OCI-LY7 (cell line): ENCODE data around the gene IGFALS. TPM values are rescaled to one million over a fixed set of nuclear protein-coding genes. Genes with fewer than 3 reads are reported as not detected.

Experiments used
- BruUV-seq: library from RNA; stranded (reverse); fragments of 400-500 nt; replicated peaks from 2 replicates; lab custom pipeline; 2021; lab: Mats Ljungman, UMichigan
- CTCF ChIA-PET: fragments of 300-600 bp; sonication (Branson Sonifier 250); formaldehyde crosslinking; loops from one replicate; lab custom pipeline; 2022; ENCODE audit warnings: antibody characterized with exemption; ENCODE audit not compliant: unreplicated experiment; lab: Charles Lee
- POLR2A ChIA-PET: fragments of 300-600 bp; sonication (Branson Sonifier 250); formaldehyde crosslinking; loops from one replicate; lab custom pipeline; 2022; ENCODE audit warnings: antibody characterized with exemption; lab: Charles Lee
- DNase-seq: peaks from one replicate; pipeline ENCODE4 v3.0.0-alpha.2; 2015; ENCODE audit warnings: low spot score
- H2AFZ ChIP-seq: fragments of 200-600 bp; sonication (generic), shearing (Covaris generic); 2 replicates; pipeline ENCODE4 v1.6.1; 2014; ENCODE audit warnings: mild to moderate bottlenecking, antibody characterized with exemption, low read length, moderate library complexity
- H3K27ac ChIP-seq: fragments of 200-600 bp; sonication (generic); 2 replicates; pipeline ENCODE4 v1.5.1; 2014; ENCODE audit warnings: mixed run types, low read depth, mild to moderate bottlenecking, moderate library complexity, low read length, inconsistent platforms; ENCODE audit not compliant: poor library complexity, severe bottlenecking
- H3K36me3 ChIP-seq: fragments of 200-600 bp; sonication (generic); 2 replicates; pipeline ENCODE4 v1.6.1; 2014; ENCODE audit warnings: mild to moderate bottlenecking, antibody characterized with exemption, low read length, moderate library complexity, mixed read lengths; ENCODE audit not compliant: insufficient read depth
- H3K4me1 ChIP-seq: fragments of 200-600 bp; sonication (generic); 2 replicates; pipeline ENCODE4 v1.5.1; 2014; ENCODE audit warnings: mild to moderate bottlenecking, low read length; ENCODE audit not compliant: insufficient read depth, poor library complexity, severe bottlenecking
- H3K4me2 ChIP-seq: fragments of 200-600 bp; sonication (generic); 2 replicates; pipeline ENCODE4 v1.6.1; 2014; ENCODE audit warnings: mild to moderate bottlenecking, low read length
- H3K4me3 ChIP-seq: fragments of 200-600 bp; sonication (generic); 2 replicates; pipeline ENCODE4 v1.5.1; 2014; ENCODE audit warnings: mild to moderate bottlenecking, low read depth, low read length; ENCODE audit not compliant: poor library complexity, severe bottlenecking
- H3K79me2 ChIP-seq: fragments of 200-600 bp; sonication (generic); 2 replicates; pipeline ENCODE4 v1.6.1; 2016; ENCODE audit warnings: low read depth, mild to moderate bottlenecking, low read length, moderate library complexity, mixed read lengths; ENCODE audit not compliant: insufficient read depth
- H3K9me2 ChIP-seq: fragments of 200-600 bp; sonication (generic); 2 replicates; pipeline ENCODE4 v1.6.1; 2016; ENCODE audit warnings: mild to moderate bottlenecking, low read length, mixed read lengths; ENCODE audit not compliant: insufficient read depth
- H3K9me3 ChIP-seq: fragments of 200-600 bp; sonication (generic); 2 replicates; pipeline ENCODE4 v1.6.1; 2014; ENCODE audit warnings: mild to moderate bottlenecking, mixed run types, low read length, mixed read lengths
- H4K20me1 ChIP-seq: fragments of 200-600 bp; sonication (generic); 2 replicates; pipeline ENCODE4 v1.6.1; 2014; ENCODE audit warnings: mild to moderate bottlenecking, antibody characterized with exemption, low read length, moderate library complexity, mixed read lengths; ENCODE audit not compliant: insufficient read depth
- CTCF ChIP-seq: fragments of 200-600 bp; sonication (generic); conservative IDR thresholded peaks from 2 replicates; pipeline ENCODE4 v1.5.1; 2014; ENCODE audit warnings: mild to moderate bottlenecking, antibody characterized with exemption, low read length, moderate library complexity, mixed read lengths
- EZH2phosphoT487 ChIP-seq: fragments of 200-600 bp; sonication (generic); IDR thresholded peaks from 2 replicates; pipeline ENCODE4 v1.6.1; 2018; ENCODE audit warnings: low read depth, borderline replicate concordance, mild to moderate bottlenecking, mixed run types, antibody characterized with exemption, low read length, moderate library complexity, mixed read lengths
- intact Hi-C: fragments of 100-400 bp; cut with micrococcal nuclease; formaldehyde crosslinking; loops from one replicate; pipeline ENCODE4 v1.10.0; 2022; ENCODE audit not compliant: unreplicated experiment
- total RNA-seq, 2 experiments: library from RNA; depleted of rRNA in 1 of 2; stranded (reverse); fragments of >200 nt in 1 of 2; shearing (Covaris generic) in 1 of 2; gene quantifications; 2 replicates each; pipeline ENCODE4 v1.2.3, GENCODE V29; 2014 to 2022

The IGFALS gene
- total RNA-seq, 2 experiments from 2014 or later, result 0.13 TPM; not detected in 1

DNA sequence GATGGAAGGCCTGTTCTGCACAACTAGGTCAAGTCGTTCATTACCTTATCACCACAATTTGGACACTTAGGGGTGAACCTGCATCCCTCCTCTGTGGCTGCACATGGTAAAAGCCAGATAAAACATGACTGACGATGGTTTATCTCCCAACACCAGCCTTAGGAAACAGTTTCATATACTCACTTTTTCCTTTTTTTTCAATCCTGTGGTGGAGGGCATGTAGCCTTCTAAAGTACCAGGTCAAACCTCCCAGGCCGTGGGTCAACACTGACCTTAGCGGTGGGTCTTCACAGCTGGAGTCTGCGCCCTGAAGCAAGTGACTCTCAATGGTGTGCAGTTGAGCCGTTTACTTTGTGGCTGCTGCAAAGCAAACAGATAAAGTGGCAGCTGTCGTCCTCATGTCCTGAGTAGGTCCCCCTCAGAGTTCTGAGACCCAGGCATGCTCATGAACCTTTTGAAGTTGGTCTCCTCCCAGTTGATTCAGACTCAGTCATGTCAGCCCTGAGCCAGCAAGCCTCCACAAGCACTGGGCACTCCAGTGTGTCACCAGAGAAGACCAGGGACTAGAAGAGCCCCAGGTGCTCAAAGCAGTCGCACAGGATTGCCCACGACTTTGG, 39.4 kb upstream of the IGFALS start:
- Histone ChIP-seq H4K20me1 (no peaks in the 10 kb centered on the region), H3K79me2 (no peaks in the 10 kb centered on the region), H2AFZ (no peak overlapping the region), H3K9me2 (no peaks in the 10 kb centered on the region), H3K4me3 (no peak overlapping the region), H3K36me3 (no peaks in the 10 kb centered on the region), H3K9me3 (no peaks in the 10 kb centered on the region), H3K4me2 (no peak overlapping the region), H3K4me1 (peaks cover 13% of the 10 kb centered on the region), H3K27ac (no peak overlapping the region)
- intact Hi-C loops, result no loop called here
- BruUV-seq, result no TSS peak
- CTCF ChIA-PET, result no interaction called here
- no peak for DNase-seq
- POLR2A ChIA-PET, result no interaction called here
- TF ChIP-seq EZH2phosphoT487, result no peak
- TF ChIP-seq CTCF, result no peak

- H3K27ac ChIP-seq, result no peak overlapping the region
- intact Hi-C loops, result no loop called here
- H2AFZ ChIP-seq, result no peak overlapping the region
- ChIA-PET POLR2A (no interaction called here), CTCF (no interaction called here)
- BruUV-seq, result no TSS peak
- TF ChIP-seq EZH2phosphoT487, result no peak
- no peak for TF ChIP-seq CTCF
- no peaks in the 10 kb centered on the region for H4K20me1 ChIP-seq
- H3K4me1 ChIP-seq, result peaks cover 19% of the 10 kb centered on the region
- no peak overlapping the region for H3K4me2 ChIP-seq
- H3K36me3 ChIP-seq, result no peaks in the 10 kb centered on the region
- no peaks in the 10 kb centered on the region for H3K9me3 ChIP-seq
- H3K9me2 ChIP-seq, result no peaks in the 10 kb centered on the region
- no peaks in the 10 kb centered on the region for H3K79me2 ChIP-seq
- H3K4me3 ChIP-seq, result no peak overlapping the region
- no peak for DNase-seq
Measured at GRCh38 chr16:1831186-1832075, 37.9 kb upstream of the IGFALS start.
